Fibroblast of gingiva (primary cell): ENCODE data around the gene TDRD1.
A peak's percentile ranks its signal among the peaks of the same experiment; 100 is the strongest.

Experiments
- DNase-seq: peaks from one replicate; pipeline ENCODE4 v3.0.0-alpha.2; 2011; ENCODE audit warnings: low read depth

The TDRD1 gene

DNA sequence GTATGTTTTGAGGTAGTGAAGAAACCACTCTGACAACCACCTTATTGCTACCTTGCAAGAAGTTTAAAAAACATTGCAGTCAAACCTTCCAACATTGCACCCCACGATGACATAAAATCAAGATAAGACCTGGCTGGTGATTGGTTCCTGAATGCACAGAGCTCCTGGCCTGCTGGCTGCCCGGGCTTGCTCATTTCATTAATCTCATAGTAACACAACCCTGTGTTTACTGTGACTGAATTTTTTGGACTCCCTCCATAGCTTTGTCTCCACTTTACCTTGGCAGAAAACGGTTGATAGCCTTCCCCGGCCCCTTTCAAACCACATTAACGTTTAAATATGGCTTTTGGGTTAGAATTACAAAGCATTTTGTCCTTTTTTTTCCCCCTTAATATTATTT, 87.4 kb downstream of the TDRD1 start:
- no peak for DNase-seq

- DNase-seq = no peak
Measured at GRCh38 chr10:114271075-114271778, 92.1 kb downstream of the TDRD1 start.

GRCh38 chr10:114271779-114272167, 92.6 kb downstream of the TDRD1 start:
- peak; percentile 81 for DNase-seq

DNA sequence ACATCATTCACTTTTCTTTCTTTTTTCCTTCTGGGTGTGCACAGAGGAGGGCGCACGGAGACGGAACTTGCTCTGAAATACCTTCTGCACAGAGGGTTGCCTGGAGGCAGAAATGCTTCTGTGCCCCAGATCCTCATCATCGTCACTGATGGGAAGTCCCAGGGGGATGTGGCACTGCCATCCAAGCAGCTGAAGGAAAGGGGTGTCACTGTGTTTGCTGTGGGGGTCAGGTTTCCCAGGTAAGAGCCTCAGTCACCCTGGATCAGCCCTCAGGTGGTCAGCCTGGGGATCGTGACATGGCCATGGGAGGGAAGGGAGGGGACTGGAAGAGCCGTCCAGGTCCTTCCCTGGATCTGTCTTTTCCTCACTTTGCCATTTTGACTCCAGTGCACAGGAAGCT, 93.5 kb downstream of the TDRD1 start:
- DNase-seq = no peak

GRCh38 chr10:114273910-114274309, 94.8 kb downstream of the TDRD1 start:
- DNase-seq = no peak

DNA sequence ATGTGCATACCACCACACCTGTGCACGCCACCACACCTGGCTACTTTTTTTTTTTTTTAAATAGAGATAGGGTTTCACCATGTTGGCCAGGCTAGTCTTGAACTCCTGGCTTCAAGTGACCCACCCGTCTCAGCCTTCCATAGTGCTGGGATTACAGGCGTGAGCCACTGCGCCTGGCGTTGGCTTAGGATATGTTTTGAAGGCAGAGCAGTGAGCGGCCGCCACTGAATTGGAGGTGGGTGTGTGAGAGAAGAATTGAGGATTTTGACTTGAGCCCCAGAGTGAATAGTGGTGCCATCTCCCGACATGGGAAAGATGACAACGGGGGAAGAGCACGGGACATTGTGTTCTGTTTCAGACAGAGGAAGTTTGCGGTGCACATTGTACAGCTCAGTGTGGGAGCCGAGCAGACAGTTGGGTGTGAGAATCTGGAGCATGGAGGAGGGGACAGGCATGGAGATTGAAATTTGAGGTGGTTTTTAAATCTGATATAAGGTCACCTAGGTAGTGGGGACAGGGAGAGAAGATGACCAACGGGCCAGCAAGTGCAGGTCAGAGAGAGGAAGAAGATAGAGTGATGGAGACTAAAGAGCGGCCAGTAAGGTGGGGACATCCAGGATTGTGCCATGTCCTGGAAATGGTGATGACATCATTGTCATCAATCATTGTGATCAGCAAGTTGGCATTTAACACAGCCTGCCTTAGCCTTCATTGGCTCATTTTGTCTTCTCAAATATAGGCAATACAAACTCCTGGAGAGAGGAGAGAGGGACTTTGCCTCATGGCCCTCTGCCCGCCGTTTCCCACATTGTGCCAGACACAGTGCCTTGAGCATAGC, 95.7 kb downstream of the TDRD1 start:
- no peak for DNase-seq

DNA sequence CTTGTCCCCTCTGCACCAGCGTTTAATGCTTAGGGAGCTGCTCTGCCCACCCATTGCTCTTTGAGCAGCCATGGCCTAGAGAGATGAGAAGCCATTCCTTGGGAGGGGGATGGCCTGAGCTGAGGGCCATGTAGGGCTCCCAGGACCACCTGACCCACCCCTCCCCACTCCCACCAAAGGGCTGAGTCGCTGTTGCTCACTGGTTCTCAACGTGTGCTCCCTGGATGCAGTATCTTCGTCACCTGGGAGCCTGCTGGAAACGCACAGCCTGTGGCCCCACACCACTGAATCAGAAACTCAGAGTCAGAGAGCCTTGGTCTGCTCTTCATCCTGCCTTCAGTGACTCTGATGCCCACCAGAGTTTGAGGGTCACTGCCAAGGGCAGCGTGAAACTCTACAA, 96.9 kb downstream of the TDRD1 start:
- DNase-seq = no peak

DNA sequence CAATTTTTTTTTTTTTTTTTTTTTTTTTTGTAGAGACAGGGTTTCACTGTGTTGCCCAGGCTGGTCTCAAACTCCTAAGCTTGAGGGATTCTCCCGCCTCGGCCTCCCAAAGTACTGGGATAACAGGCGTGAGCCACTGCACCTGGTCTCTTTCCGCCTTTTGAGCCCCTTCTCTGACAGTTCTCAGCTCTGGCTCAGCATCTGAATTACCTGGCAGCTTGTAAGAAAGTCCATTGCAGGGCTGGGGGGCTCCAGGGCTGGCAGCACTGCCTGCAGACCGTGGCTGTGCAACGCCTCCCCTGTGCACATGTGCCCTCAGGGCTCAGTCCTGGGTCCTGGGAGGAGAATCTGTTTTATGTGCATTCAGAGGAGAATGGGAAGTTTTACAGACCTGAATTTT, 97.5 kb downstream of the TDRD1 start:
- DNase-seq = no peak

DNA sequence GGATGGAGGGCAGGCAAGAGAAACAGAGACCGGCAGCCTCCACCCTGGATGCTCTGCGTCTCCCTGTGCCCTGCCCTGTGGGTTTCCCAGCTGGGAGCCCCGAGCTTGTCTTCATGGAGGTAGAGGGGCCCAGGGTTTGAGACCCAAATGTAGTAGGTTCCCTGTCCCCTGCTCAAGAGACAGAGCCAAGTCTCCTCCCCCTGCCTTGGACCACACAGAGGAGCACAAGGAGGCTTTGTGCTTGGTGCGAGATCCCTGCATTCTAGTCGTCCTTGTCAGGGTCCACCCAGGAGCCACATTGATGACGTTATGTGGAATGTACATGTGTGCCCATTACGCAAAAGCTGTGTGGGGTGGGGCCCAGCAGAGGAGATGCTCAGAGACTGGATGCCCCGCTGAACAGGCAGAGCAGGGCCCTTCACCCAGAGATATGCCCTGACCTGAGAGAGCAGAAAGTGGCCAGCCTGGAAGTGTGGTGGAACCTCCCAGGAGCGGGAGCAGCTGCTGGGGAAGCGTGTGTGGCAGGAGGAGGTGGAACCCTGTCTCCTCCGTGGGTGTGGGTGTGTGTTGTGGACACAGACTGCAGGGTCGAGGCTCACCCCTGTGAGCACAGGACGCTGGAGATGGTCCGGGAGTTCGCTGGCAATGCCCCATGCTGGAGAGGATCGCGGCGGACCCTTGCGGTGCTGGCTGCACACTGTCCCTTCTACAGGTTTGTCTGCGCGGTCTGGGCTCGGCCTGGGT, 99.2 kb downstream of the TDRD1 start:
- no peak for DNase-seq

DNA sequence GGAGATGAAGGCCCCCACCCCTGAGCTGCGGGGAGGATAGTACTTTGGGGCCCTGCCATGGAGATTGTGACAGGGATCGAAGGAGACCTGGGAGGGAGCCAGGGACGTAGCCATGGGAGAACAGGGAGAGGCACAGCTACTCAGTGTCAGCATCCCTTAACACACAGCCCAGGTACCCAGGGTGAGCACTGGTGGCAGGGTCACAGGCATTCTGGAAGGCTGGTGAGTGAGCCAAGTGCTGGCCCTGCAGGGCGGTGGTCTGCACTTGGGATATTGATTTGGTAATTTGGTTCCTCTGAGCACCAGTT, 99.7 kb downstream of the TDRD1 start:
- DNase-seq = no peak

- DNase-seq = no peak
Measured at GRCh38 chr10:114279289-114279688, 100.1 kb downstream of the TDRD1 start.

DNA sequence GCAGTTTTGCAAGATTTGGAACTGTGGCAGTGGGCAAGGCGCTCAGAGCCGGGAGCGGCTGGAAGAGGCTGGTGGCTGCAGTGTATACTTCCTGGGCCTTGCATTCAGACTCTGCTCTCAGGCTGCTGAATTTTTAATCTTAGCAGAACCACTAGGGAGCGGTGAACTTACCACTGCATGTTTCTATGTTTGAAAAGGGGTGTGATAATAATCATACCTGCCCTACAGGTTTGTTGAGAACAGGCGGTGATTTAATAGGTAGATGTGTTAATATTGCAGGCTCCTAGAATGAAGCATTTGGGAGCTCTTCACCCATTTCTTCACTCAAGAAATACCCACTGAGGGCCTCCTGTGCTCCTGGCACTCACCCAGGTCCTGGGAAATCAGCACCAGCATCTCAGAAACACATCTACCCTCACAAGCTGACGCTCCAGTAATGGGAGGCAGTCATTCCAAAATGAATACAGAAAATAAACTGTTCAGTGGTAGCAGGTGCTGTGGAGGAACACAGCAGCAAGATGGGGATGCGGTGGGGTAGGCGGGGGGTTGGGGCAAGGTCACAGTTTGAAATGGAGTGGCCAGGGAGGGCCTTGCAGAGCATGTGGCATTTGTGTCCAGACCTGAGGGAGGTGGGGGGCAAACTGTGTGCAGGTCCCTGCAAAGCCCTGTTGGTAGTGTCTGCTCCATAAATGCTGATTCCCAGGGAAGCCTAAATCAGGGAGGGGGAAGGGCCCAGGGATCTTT, 100.9 kb downstream of the TDRD1 start:
- no peak for DNase-seq

GRCh38 chr10:114281006-114281405, 101.9 kb downstream of the TDRD1 start:
- no peak for DNase-seq

DNA sequence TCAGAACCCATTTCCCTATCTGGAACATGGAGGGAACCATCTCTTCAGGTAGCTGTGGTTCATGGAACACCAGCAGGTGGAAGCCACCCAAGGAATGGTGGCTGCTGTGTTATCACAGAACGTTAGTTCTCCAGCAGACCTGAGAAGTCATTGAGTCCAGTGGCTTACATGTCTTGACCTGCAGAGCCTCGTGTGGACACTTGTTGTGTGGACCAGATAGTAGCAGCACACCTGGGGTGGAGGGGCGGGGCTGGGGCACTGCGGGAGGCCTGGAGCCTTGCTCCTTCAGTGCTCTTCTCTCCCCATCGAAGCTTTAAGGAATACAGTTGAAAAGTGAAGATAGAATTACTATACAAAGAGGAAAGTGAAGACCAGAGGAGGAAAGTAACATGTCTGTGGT, 102.3 kb downstream of the TDRD1 start:
- no peak for DNase-seq
